Pons (tissue), 1 donor: Measurements from ENCODE around the gene SPATS2L.

Source experiments
- DNase-seq: peaks from one replicate; pipeline ENCODE4 v3.0.0-alpha.2; 2016; ENCODE audit warnings: low spot score

Gene SPATS2L

DNA sequence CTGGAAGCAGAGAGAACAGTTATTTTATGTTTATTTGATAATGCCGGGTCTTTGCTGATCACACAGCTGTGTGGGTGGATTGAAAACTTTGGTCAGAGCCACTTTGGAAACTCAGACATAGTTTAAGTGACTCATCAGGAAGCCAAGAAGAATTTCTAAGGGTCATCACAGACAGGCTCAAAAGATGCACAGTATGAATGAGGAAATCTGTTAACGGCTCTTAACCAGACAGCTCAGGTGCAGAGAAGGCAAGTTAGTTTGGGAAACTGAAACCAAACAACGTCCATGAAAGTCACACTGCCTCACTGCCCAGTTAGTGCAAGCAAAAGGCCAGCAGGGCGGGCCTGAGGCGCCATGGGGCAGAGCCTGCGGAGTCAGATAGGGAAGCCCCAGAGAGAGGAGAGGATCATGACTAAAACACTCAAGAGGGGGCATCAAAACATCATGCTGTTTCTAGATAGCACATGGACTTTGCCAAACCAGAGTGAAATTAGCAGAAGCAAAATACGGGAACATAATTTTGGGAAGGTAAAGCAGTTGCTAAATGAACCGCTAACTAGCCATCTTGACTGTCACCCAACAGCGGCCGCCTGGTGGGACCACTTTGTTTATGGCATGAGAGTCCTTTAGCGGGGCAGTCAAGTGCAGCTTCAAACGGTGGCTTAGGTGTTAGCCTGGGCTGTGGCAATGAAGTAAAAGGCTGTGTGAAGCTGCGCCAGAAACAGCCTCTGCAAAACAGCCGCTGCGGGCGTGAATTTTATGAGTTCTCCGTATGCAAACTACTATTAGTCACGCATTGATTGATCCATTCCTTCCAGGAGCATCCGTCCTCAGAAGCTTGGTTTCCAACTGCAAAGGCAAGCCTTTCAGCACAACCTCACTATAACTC is 102.2 kb downstream of the SPATS2L start:
- no peak for DNase-seq

- DNase-seq = no peak
Measured at GRCh38 chr2:200411831-200412230, 105.3 kb downstream of the SPATS2L start.

DNA sequence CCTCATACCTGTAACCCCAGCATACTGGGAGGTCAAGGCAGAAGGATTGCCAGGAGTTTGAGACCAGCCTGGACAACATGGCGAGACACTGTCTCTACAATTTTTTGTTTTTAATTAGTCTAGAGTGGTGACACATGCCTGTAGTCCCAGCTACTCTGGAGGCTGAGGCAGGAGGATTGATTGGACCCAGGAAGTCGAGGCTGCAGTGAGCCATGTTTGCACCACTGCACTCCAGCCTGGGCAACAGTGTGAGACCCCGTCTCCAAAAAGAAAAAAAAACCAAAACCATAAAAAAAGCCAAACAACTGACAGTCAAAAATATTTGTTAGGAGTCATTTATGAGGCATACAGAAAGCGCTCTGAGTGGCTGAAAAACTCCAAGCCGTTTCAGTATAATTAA is 107.9 kb downstream of the SPATS2L start:
- DNase-seq = no peak

GRCh38 chr2:200415455-200415854 is 109.0 kb downstream of the SPATS2L start:
- no peak for DNase-seq

GRCh38 chr2:200416878-200417277 is 110.4 kb downstream of the SPATS2L start:
- no peak for DNase-seq

DNA sequence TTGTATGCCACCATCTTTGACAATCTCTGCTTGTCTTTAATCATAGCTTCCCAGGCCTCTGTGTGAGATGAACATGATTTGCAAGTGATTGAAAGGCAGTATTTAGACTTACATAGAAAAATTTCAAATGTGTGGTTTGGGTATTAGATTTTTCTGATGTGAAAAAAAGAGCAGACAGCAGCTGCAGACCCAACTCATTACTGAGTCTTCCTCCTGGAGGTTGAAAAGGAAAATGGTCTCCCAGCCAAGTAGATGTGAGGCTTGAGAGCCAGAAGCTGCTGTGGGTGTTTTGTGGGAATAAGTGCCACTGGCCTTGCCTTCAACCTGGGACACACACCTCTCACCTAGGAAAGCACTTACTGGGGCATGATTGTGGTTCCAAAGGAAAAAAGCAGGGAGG is 110.9 kb downstream of the SPATS2L start:
- no peak for DNase-seq

DNA sequence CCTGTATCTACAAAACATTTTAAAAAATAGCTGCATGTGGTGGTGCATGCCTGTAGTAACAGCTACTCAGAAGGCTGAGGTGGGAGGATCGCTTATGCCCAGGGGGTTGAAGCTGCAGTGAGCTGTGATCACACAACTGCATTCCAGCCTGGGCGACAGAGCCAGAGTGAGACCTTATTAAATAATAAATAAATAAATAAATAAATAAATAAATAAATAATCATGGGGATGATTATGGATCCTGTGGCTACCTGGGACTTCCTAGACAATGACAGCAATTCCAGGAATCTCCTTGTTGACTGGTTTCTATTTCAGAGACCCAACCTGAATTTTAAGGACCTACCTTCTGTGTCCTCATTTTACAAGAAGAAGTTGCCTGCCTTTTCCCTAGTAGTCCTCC is 111.9 kb downstream of the SPATS2L start:
- no peak for DNase-seq

DNA sequence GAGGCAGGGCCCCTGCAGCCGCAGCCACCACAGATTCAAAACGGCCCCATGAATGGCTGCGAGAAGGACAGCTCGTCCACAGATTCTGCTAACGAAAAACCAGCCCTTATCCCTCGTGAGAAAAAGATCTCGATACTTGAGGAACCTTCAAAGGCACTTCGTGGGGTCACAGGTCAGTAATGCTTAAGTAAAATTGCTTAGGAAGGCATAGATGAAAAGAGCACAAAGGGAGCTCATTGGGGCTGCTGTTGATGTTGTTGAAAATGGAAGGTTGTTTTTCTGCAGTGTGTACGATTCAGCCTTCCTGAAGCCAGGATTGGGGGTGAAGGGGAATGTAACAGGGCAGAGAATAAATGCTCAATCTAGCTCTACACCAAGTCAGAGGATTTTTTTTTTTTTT is 112.8 kb downstream of the SPATS2L start:
- DNase-seq = no peak

GRCh38 chr2:200421270-200421669 is 114.8 kb downstream of the SPATS2L start:
- no peak for DNase-seq

- DNase-seq = no peak
Measured at GRCh38 chr2:200422071-200422470, 115.6 kb downstream of the SPATS2L start.

- DNase-seq = no peak
Measured at GRCh38 chr2:200422532-200423261, 116.2 kb downstream of the SPATS2L start.

DNA sequence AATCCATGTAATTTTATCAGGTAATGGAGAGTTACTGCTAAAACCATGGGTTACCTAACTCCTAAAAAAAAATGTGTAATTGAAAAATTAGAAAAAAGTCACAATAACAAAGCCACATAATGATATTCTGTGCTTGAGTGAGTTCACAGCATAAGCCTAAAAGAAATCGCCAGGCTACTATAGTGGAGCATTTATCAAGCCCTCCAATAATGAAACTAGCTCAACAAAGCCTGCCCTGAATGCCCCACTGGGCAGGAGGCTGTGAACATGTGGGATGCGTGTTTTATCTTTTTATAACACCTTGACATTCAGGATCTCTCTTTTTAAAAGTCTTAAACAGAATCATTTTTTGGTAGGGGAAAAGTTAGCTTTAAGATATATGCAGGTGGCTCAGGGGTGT is 117.0 kb downstream of the SPATS2L start:
- DNase-seq = no peak

GRCh38 chr2:200425026-200425821 is 118.7 kb downstream of the SPATS2L start:
- DNase-seq = no peak

GRCh38 chr2:200426754-200427153 is 120.3 kb downstream of the SPATS2L start:
- DNase-seq = no peak

- no peak for DNase-seq
Measured at GRCh38 chr2:200428961-200429665, 122.6 kb downstream of the SPATS2L start.

DNA sequence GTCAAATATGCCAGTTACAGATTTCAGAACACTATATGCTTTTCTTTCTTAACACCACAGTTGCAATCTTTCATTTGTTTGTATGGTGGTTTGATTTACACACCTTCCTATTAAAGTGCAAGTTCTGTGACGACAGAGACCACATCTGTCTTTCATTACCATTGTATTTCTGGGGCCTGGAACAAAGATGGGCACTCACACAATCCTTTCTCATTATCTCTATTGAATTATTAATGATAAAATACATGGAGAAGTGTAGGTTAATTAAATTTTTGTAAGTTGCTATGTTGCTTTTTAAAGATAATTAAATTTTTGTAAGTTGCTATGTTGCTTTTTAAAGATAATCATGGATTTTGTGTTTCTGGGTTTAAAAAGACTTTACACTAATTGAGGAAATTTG is 123.5 kb downstream of the SPATS2L start:
- no peak for DNase-seq

- no peak for DNase-seq
Measured at GRCh38 chr2:200431996-200432705, 125.7 kb downstream of the SPATS2L start.

GRCh38 chr2:200435379-200435778 is 128.9 kb downstream of the SPATS2L start:
- DNase-seq = no peak

DNA sequence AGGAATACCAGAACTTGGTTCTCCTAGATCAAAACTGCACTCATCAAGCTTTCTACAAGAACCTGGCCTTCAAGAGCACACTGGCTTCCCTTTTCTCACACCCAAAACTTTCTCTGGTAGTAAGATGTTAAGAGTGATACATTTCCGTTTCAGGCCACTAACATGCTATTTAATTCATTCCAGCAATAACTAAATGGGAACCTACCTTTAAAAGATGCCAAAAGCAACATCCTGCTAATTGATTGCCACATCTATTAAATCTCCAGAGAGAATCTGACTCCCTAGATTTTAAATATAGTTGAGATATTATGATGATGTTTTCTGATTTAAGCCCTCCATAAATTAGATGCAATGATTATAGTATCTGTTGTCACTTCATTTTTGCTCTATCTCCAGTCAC is 131.8 kb downstream of the SPATS2L start:
- no peak for DNase-seq

DNA sequence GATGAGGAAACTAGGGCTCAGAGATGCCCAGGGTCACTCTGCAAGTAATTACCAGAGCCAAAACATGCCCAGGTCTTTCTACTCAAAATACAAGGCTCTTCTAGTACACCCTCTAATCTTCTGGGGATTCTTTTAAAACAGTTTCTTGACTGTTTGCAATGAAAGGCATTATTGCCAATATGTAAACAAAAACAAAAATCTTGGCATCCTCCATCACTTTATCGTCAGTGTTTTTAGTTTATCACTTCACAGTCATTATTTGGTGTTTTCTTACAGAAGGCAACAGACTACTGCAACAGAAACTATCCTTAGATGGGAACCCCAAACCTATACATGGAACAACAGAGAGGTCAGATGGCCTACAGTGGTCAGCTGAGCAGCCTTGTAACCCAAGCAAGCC is 132.4 kb downstream of the SPATS2L start:
- no peak for DNase-seq

DNA sequence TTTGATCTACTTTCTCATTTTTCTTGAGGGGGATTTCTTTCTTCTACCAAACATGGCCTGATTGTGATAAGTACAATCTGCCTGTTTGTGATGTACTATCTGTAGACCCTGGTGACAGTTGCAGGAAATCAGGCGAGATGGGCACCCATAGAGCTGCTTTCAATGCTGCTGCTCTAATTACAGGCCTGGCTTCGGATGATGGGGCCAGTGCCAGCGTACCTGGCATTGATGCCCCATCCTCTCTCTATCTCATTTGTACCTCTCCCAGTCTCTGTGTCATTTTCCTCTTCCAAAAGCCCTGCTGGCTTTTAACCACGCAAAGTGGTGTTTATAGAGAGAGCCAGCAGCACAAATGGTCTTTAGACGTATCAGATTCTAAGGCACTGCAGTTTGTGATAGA is 133.5 kb downstream of the SPATS2L start:
- DNase-seq = no peak
